SU-DHL-6 (cell line): ENCODE results near the gene C11orf86.
"Not testable (repeated sequence)": the region's sequence is repeated elsewhere in the genome, so short reads cannot be mapped to it uniquely, and the experiment has no call there.

Experiments used
- H2AFZ ChIP-seq: fragments of 200-600 bp; sonication (generic); 2 replicates; pipeline ENCODE4 v1.6.1; 2014; ENCODE audit warnings: low read depth, mild to moderate bottlenecking, moderate library complexity, mixed read lengths, antibody characterized with exemption, low read length; ENCODE audit not compliant: severe bottlenecking
- H3F3A ChIP-seq: fragments of 200-600 bp; shearing (Covaris generic); 2 replicates; pipeline ENCODE4 v1.6.0; 2016; ENCODE audit warnings: antibody characterized with exemption, mild to moderate bottlenecking; ENCODE audit not compliant: insufficient read depth
- H3K27ac ChIP-seq: fragments of 200-600 bp; sonication (generic); 2 replicates; pipeline ENCODE4 v1.5.1; 2016; ENCODE audit warnings: low read depth, mild to moderate bottlenecking, low read length, moderate library complexity, mixed read lengths
- H3K27me3 ChIP-seq: fragments of 200-600 bp; sonication (generic), shearing (Covaris generic); 2 replicates; pipeline ENCODE4 v1.6.0; 2014; ENCODE audit warnings: mild to moderate bottlenecking, low read length
- H3K36me3 ChIP-seq: fragments of 200-600 bp; sonication (generic); 2 replicates; pipeline ENCODE4 v1.6.1; 2014; ENCODE audit warnings: mild to moderate bottlenecking, low read length, mixed read lengths
- H3K4me2 ChIP-seq: fragments of 300-600, 200-600 bp; shearing (Covaris generic), sonication (generic); 2 replicates; pipeline ENCODE4 v1.6.0; 2014; ENCODE audit warnings: low read length, low read depth, mild to moderate bottlenecking; ENCODE audit not compliant: poor library complexity, severe bottlenecking
- H3K4me3 ChIP-seq: fragments of 200-600 bp; sonication (generic); 2 replicates; pipeline ENCODE4 v1.5.1; 2014; ENCODE audit warnings: antibody characterized with exemption, low read length, mild to moderate bottlenecking, mixed read lengths; ENCODE audit not compliant: insufficient read depth, poor library complexity, severe bottlenecking
- H3K79me2 ChIP-seq: fragments of 200-600 bp; sonication (generic); 2 replicates; pipeline ENCODE4 v1.6.1; 2014; ENCODE audit warnings: mild to moderate bottlenecking, low read length, moderate library complexity; ENCODE audit not compliant: insufficient read depth
- H3K9ac ChIP-seq: fragments of 200-600 bp; sonication (generic); 2 replicates; pipeline ENCODE4 v1.7.0; 2014; ENCODE audit warnings: mild to moderate bottlenecking, low read length
- H3K9me2 ChIP-seq: fragments of 200-600 bp; sonication (generic); replicated peaks from 2 replicates; pipeline ENCODE4 v1.6.1; 2014; ENCODE audit warnings: low read length; ENCODE audit not compliant: insufficient read depth
- H3K9me3 ChIP-seq: fragments of 200-600 bp; sonication (generic); 2 replicates; pipeline ENCODE4 v1.6.1; 2014; ENCODE audit warnings: low read length, mixed read lengths; ENCODE audit not compliant: insufficient read depth
- H4K20me1 ChIP-seq: fragments of 200-600 bp; sonication (generic); 2 replicates; pipeline ENCODE4 v1.6.1; 2014; ENCODE audit warnings: low read depth, mild to moderate bottlenecking, antibody characterized with exemption, low read length, moderate library complexity, mixed read lengths
- EZH2phosphoT487 ChIP-seq: fragments of 200-600 bp; sonication (generic), shearing (Covaris generic); conservative IDR thresholded peaks from 2 replicates; pipeline ENCODE4 v1.6.1; 2018; ENCODE audit warnings: mild to moderate bottlenecking, antibody characterized with exemption, low read length, moderate library complexity, mixed read lengths
- TF ChIP-seq, protein P1 (sequence below): fragments of 200-600 bp; sonication (generic); IDR thresholded peaks from one replicate; pipeline ENCODE4 v1.5.1; 2017; ENCODE audit warnings: antibody characterized with exemption, mild to moderate bottlenecking, low read length, moderate library complexity; ENCODE audit not compliant: insufficient read depth, poor library complexity, severe bottlenecking

Gene C11orf86

DNA sequence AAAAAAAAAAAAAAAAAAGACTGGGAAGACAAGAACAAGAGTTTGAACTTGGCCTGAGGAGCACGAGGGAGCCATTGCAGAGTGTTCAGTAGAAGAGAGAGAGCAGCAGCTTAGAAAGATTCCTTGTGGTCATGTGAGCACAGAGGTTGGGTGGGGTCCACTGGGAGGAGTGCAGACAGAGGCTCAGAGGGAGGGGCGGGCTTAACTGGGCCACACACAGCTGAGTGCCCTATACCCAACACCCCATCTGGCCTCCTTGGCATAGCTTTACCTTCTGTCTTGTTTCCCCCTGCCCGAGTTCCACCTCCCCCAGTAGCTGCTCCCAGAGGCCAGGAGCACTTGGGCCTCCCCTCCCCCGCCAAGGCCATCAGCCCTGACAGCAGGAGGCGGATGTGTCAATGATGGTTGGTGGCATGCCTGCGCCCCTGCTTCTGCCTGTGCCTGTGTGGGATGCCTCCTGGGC, 12.1 kb downstream of the C11orf86 start:
- H3K79me2 ChIP-seq: no peaks in the 10 kb centered on the region
- no peak overlapping the region for H2AFZ ChIP-seq
- no peak overlapping the region for H3K4me2 ChIP-seq
- H3K9me2 ChIP-seq: no peaks in the 10 kb centered on the region
- H4K20me1 ChIP-seq: no peaks in the 10 kb centered on the region
- no peak overlapping the region for H3K27ac ChIP-seq
- H3K9me3 ChIP-seq: no peaks in the 10 kb centered on the region
- H3K27me3 ChIP-seq: no peaks in the 10 kb centered on the region
- no peak overlapping the region for H3K9ac ChIP-seq
- TF ChIP-seq, protein P1, sequence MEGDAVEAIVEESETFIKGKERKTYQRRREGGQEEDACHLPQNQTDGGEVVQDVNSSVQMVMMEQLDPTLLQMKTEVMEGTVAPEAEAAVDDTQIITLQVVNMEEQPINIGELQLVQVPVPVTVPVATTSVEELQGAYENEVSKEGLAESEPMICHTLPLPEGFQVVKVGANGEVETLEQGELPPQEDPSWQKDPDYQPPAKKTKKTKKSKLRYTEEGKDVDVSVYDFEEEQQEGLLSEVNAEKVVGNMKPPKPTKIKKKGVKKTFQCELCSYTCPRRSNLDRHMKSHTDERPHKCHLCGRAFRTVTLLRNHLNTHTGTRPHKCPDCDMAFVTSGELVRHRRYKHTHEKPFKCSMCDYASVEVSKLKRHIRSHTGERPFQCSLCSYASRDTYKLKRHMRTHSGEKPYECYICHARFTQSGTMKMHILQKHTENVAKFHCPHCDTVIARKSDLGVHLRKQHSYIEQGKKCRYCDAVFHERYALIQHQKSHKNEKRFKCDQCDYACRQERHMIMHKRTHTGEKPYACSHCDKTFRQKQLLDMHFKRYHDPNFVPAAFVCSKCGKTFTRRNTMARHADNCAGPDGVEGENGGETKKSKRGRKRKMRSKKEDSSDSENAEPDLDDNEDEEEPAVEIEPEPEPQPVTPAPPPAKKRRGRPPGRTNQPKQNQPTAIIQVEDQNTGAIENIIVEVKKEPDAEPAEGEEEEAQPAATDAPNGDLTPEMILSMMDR: no peak
- no peak for TF ChIP-seq EZH2phosphoT487
- H3K36me3 ChIP-seq: no peaks in the 10 kb centered on the region
- H3F3A ChIP-seq: no peaks in the 10 kb centered on the region
- no peak overlapping the region for H3K4me3 ChIP-seq

DNA sequence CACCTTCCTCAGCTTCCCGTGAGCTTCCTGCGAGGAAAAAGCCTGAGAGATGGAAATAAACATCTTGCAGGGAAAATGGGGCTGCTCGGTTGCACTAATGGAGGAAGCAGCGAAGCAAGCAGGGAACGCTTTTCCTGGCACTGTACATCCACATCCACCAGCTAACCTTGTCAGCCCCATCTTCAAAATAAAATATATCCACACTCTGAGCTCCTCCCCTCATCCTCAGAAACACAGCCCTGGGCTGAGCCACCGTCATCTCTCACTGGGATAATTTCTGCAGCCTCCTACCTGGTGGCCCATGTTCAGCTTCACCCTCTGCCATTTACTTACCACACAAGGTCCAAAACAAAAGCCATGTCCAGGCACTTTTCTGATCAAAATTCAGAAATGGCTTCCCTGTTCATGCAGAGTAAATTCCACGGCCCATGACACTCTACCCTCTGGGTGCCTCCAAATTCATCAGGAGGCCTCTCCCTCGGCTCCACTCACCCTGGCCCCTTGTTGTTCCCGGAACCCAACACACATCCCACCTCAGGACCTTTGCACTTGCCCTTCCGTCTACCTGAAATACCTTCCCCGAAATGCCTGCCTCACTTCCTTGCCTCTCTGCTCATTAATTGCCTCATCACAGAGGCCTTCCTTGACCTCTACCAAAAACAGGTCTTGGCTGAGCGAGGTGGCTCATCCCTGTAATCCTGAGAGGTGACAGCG, 13.0 kb downstream of the C11orf86 start:
- TF ChIP-seq, protein P1: no peak
- no peak for TF ChIP-seq EZH2phosphoT487
- Histone ChIP-seq H3F3A (no peaks in the 10 kb centered on the region), H4K20me1 (no peaks in the 10 kb centered on the region), H3K9me3 (no peaks in the 10 kb centered on the region), H3K27me3 (no peaks in the 10 kb centered on the region), H3K79me2 (no peaks in the 10 kb centered on the region), H3K9me2 (no peaks in the 10 kb centered on the region), H3K27ac (no peak overlapping the region), H3K4me3 (no peak overlapping the region), H3K36me3 (no peaks in the 10 kb centered on the region), H3K9ac (no peak overlapping the region), H2AFZ (no peak overlapping the region), H3K4me2 (no peak overlapping the region)

DNA sequence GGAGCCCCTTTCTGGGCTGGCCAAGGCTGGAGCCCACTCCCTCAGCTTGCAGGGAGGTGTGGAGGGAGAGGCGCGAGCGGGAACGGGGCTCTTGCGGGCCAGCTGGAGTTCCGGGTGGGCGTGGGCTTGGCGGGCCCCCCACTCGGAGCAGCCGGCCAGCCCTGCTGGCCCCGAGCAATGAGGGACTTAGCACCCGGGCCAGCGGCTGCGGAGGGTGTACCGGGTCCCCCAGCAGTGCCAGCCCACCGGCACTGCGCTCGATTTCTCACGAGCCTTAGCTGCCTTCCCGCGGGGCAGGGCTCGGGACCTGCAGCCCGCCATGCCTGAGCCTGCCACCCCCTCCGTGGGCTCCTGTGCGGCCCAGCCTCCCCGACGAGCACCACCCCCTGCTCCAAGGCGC, 13.6 kb downstream of the C11orf86 start:
- not testable (repeated sequence) for H3K27me3 ChIP-seq, H3K9me3 ChIP-seq, H3K4me3 ChIP-seq

DNA sequence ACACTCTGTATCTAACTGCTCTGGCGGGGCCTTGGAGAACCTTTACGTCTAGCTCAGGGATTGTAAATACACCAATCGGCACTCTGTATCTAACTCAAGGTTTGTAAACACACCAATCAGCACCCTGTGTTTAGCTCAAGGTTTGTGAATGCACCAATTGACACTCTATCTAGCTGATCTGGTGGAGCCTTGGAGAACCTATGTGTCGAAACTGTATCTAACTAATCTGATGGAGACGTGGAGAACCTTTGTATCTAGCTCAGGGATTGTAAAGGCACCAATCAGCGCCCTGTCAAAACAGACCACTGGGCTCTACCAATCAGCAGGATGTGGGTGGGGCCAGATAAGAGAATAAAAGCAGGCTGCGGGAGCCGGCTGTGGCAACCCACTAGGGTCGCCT, 14.3 kb downstream of the C11orf86 start:
- not testable (repeated sequence) for H3K9me2 ChIP-seq, H3K4me3 ChIP-seq, H3K79me2 ChIP-seq, H3F3A ChIP-seq, H3K27me3 ChIP-seq, H4K20me1 ChIP-seq, H2AFZ ChIP-seq, H3K4me2 ChIP-seq, H3K36me3 ChIP-seq, H3K27ac ChIP-seq, H3K9ac ChIP-seq, H3K9me3 ChIP-seq

More for the DNA sequence above, 13.6 kb downstream of the C11orf86 start:
- H3K4me2 ChIP-seq, H3K79me2 ChIP-seq, H4K20me1 ChIP-seq, H3F3A ChIP-seq, H3K36me3 ChIP-seq, H2AFZ ChIP-seq, H3K9me2 ChIP-seq, H3K9ac ChIP-seq, H3K27ac ChIP-seq: not testable (repeated sequence)
